LNCAP (cell line): ENCODE measurements around the gene PTPRN2.

Experiments
- CTCF ChIP-seq: fragments of 450-650 bp; IDR thresholded peaks from 2 replicates; pipeline ENCODE4 v1.5.1; 2017; ENCODE audit warnings: mild to moderate bottlenecking

The PTPRN2 gene

DNA sequence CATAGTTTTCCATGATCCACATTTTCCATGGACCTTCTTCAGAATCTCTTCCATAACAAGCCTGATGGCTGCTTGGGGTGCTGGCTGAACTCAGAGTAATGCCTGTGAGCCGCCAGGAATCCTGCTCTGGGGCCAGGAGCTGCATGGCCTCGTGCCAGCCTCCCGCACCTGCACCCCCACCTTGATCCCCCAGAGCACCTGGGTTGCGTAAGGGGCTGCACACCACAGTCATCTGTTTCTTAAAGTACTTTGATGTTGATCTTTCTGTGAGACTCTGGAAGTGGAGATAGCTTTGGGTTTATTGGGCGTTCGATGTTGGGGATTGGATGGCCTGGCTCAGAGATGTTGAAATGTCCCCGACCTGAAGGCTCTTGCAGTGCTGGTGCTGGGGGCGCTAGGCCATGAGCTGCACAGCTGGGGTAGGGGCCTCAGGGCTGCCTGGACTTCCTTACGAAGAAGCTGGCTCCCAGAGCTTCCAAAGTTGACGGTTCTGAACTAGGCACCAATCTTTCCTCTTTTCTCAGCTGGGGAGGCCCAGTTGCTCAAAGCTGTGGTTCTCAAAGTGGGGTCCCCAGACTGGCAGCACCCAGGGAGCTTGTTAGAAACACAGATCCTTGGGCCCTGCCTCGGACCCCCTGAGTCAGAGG lies 716.9 kb downstream of the PTPRN2 start:
- TF ChIP-seq CTCF = no peak

DNA sequence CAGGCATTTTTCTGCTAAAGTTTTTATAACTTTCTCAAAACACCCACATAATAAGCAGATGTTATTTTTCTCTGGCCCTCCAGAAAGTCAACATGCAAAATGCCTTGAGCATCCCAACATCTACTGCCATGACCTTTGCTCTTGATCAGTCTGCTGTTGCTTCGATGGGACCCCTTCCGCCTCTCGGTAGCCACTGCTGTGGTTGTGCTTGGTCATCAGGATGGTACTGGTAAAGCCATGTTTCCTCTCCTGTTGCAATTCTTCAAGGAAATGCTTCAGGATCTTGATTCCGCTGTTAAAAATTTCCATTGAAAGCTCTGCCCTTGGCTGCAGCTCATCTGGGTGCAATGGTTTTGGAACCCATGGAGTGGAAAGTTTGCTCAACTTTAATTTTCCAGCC lies 717.8 kb downstream of the PTPRN2 start:
- no peak for TF ChIP-seq CTCF

- no peak for TF ChIP-seq CTCF
Measured at GRCh38 chr7:157867685-157868305, 719.8 kb downstream of the PTPRN2 start.

DNA sequence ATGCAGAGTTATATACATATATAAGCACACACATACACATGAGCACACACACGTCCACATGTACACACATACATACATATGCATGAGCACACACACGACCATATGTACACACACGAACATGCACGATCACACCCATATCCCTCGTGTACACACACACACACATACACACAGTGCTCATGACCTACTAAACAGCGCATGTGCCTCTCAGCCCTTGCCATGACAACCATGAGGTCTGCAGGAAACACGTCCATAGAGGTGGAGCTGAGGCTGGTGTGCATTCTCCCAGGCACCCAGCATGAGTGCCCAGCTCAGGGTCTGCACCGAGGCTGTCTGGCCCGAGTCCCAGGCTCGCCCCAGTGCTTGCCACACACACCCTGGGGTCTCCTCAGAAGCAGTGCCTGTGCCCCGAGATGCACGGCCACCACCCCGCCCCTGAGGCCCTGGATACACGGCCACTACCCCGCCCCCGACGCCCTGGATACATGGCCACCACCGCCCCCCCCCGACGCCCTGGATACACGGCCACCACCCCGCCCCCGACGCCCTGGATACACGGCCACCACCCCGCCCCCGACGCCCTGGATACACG lies 721.2 kb downstream of the PTPRN2 start:
- no peak for TF ChIP-seq CTCF

DNA sequence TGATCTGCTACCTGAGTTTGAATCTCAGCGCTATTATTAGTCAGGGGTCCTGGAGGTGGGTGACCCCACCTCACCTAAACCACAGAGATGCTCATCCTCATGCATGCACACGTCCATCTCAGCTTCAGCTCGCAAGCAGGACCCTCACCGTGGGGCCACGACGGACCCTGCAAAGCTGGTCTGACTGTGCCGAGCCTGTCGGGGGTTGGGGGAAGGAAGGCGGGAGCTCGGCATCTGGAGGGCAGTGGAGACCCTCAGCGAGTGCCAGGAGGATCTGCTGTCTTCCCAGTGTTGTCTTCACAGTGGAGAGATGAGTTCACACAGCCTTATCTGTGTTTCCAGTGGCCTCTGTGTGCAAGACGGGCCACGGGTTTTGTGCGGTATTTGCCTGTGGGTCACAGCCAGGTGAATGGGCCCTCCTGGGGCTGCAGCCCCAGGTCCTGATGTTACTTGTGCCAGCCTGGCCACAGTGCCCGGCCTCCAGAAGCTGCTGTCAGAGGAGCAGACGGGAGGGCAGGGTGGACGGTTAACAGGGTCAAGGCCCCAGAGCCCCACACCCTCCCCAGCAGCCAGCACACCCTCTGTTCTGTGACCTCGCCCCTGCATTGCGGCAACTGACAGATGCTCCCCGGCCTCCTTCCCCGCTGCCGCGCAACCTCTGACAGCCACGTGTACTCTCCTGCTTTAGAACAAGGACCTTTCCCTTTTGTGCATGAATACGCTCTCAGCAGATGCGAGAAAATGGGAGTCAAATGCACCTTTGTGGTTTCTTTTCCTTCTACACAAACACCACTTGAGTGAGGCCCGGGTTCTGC lies 722.1 kb downstream of the PTPRN2 start:
- no peak for TF ChIP-seq CTCF

DNA sequence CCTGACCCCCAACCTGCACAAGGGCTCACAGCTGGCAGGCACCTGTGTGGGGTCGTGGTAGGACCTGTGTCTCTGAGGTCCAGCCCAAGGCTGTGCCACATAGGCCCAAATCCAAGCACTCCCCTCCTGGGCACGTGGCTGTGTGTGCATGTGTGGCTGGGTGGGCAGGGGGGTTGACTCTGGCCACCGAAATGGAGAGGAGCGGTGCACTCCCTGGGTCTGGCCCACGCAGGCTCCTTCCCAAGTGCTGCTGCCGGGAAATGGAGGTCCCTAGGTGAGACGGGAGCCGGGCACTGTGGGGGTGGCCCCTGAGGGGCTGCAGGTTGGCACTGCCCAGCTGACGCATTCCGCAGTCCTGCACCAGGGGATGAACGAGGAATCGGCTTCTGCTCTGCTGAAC lies 722.7 kb downstream of the PTPRN2 start:
- no peak for TF ChIP-seq CTCF

GRCh38 chr7:157863906-157864810 lies 723.5 kb downstream of the PTPRN2 start:
- TF ChIP-seq CTCF = no peak
